Heart left ventricle (tissue), 13 donors: Measurements from ENCODE around the gene SLC9A3.

ENCODE experiments used
- CTCF ChIP-seq, 12 donors: fragments of 200-600 bp; sonication (generic) in 4 of 12; IDR thresholded peaks; one replicate each; pipeline versions ENCODE4 v1.5.0 to v1.8.0; 2018 to 2022; ENCODE audit warnings: antibody characterized with exemption in 12 of 12, mild to moderate bottlenecking in 5 of 12
- POLR2A ChIP-seq, 2 donors: fragments of 450-650 bp; IDR thresholded peaks; one replicate each; pipeline ENCODE4 v1.6.1; 2017; ENCODE audit warnings: antibody characterized with exemption in 2 of 2, mild to moderate bottlenecking in 2 of 2, moderate library complexity in 2 of 2
- donor health status: ischemic (EF 13 %, LVEDD 7.1; RV severe dilation, severe dysfunction).
- donor health status: DM: no; HTN: yes; CAD: no.
- donor health status: DM: no; HTN: no; CAD: no.
- donor health status: ischemic (EF 25% LVEDD 6.9; RV normal size, moderate dysfunction).
- donor health status: ischemic (EF 25% LVEDD 5.7; RV mildly dilated, moderate dysfunction).
- donor health status: ischemic (EF 35%, LVEDD 5.7; RV mildly dilated, moderate dysfunction).
- donor health status: nonischemic (EF 11% LVEDD 7.7; RV severe dilation, severe dysfunction).
- donor health status: DM: yes; HTN: yes; CAD: no.
- donor health status: PGD.
- donor health status: ischemic (EF 29% LVEDD 5.4; RV normal size, mild dysfunction).
- donor health status: nonischemic (EF 23%, LVEDD 6.1; RV moderate dilation, normal function).

GRCh38 chr5:447501-447900 is 76.7 kb downstream of the SLC9A3 start:
- TF ChIP-seq CTCF (IDR thresholded peaks at IDR 0.05) (no peak), POLR2A (IDR thresholded peaks at IDR 0.05) (no peak)
